Measurements from ENCODE around the gene IGSF9.
"Not testable (repeated sequence)": the region's sequence is repeated elsewhere in the genome, so short reads cannot be mapped to it uniquely, and the experiment has no call there.

The IGSF9 gene

DNA sequence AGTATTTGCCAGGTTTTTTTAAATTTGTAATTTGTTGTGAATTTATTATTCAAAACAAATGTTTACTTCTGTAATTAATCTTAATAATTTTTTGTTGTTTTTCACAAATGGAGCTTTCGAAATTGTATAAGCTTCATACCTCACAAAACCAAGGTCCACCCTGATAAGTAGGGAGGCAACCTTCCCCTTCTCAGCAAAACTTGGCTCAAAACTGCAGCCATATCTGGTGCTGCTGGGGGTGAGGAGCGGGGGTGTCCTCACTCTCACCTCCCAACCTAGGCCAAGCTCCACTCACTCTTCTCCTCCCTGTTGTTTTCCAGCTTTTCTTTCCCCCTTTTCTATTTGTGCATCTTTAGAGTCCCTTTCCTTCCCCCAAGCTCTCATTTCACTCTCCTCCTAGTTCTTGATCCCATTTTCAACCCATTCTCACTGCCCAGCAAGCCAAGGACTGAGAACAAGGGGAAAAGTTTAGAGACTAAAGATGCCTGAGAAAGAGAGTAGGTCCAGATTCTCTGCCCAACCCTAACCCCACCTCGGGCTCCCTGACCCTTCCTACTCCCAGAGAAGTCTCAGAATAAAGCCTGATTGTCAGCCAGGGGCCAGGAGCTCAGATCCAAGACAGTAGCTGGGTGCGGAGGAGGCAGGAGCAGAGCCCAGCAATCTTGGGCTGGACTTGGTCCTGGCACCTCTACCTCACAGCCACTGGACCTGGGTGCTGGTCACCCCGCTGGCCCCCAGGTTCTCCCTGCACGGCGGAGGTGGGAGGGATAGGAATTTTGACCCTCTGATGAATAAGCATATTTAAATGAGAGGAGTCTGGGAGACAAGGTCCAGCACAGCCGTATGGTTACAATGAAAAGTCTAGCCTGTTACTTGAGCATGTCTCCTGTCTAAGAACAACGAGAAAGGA lies 37.1 kb downstream of the IGSF9 start:
- Mint-ChIP-seq H3K36me3 (ENCODE audit: low read depth) (peaks cover 6% of the 10 kb centered on the region), H3K27ac (no peak overlapping the region), H3K4me3 (no peak overlapping the region), H3K27me3 (ENCODE audit: low read depth, poor library complexity) (peaks cover 12% of the 10 kb centered on the region), H3K9me3 (peaks cover 21% of the 10 kb centered on the region), H3K4me1 (peaks cover 28% of the 10 kb centered on the region)
- TF ChIP-seq, protein P1, sequence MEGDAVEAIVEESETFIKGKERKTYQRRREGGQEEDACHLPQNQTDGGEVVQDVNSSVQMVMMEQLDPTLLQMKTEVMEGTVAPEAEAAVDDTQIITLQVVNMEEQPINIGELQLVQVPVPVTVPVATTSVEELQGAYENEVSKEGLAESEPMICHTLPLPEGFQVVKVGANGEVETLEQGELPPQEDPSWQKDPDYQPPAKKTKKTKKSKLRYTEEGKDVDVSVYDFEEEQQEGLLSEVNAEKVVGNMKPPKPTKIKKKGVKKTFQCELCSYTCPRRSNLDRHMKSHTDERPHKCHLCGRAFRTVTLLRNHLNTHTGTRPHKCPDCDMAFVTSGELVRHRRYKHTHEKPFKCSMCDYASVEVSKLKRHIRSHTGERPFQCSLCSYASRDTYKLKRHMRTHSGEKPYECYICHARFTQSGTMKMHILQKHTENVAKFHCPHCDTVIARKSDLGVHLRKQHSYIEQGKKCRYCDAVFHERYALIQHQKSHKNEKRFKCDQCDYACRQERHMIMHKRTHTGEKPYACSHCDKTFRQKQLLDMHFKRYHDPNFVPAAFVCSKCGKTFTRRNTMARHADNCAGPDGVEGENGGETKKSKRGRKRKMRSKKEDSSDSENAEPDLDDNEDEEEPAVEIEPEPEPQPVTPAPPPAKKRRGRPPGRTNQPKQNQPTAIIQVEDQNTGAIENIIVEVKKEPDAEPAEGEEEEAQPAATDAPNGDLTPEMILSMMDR (IDR thresholded peaks at IDR 0.05) = no peak
- no peak for DNase-seq

DNA sequence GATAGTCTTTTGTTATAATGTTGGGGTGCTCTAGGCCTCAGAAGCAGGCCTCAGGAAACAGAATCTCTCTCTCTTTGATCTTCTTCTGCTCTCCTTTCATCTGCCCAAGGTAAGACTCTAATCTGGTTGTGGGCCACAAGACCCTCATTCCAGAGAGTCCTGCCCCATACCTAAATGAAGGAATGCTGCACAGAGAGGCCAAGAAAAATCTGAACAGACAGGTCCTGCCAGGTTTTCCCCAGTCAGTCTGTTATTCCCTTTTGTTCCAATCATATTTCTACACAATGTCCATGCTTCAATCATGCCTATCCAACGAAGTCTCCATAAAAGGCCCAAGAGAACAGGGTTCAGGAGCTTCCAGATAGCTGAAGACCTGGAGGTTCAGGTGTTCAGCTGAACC lies 38.5 kb downstream of the IGSF9 start:
- Mint-ChIP-seq H3K4me3 (no peak overlapping the region), H3K9me3 (peaks cover 23% of the 10 kb centered on the region), H3K27me3 (ENCODE audit: low read depth, poor library complexity) (peaks cover 8% of the 10 kb centered on the region), H3K36me3 (ENCODE audit: low read depth) (peaks cover 6% of the 10 kb centered on the region), H3K4me1 (peaks cover 23% of the 10 kb centered on the region), H3K27ac (no peak overlapping the region)
- no peak for DNase-seq
- TF ChIP-seq, protein P1 (IDR thresholded peaks at IDR 0.05) = no peak

DNA sequence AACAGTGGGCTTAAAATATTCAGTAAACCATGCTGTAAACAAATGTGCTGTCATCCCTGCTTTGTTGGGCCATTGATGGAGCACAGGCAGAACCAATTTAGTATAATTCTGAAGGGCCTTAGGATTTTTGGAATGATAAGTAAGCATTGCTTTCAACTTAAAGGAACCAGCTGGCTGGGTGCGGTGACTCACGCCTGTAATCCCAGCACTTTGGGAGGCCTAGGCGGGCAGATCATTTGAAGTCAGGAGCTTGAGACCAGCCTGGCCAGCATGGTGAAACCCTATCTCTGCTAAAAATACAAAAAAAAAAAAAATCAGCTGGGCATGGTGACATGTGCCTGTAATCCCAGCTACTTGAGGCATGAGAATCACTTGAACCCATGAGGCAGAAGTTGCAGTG lies 41.4 kb downstream of the IGSF9 start:
- not testable (repeated sequence) for DNase-seq; H3K4me3 Mint-ChIP-seq; H3K36me3 Mint-ChIP-seq (ENCODE audit: low read depth); H3K27ac Mint-ChIP-seq
- Mint-ChIP-seq H3K27me3 (ENCODE audit: low read depth, poor library complexity) (peaks cover 25% of the 10 kb centered on the region), H3K4me1 (peaks cover 18% of the 10 kb centered on the region), H3K9me3 (peaks cover 23% of the 10 kb centered on the region)

DNA sequence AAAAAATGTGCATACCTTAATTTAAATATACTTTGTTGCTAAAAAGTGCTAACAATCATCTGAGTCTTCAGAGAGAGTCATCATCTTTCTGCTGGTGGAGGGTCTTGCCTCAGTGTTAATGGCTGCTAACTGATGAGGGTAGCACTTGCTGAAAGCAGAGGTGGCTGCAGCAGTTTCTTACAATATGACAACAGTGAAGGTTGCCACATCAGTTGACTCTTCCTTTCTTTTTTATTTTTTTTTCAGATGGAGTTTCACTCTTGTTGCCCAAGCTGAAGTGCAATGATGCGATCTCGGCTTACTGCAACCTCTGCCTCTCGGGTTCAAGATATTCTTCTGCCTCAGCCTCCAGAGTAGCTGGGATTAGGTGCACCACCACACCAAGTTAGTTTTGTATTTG lies 42.9 kb downstream of the IGSF9 start:
- H3K4me1 Mint-ChIP-seq = peaks cover 18% of the 10 kb centered on the region
- peaks cover 23% of the 10 kb centered on the region for H3K9me3 Mint-ChIP-seq
- TF ChIP-seq, protein P1 (IDR thresholded peaks at IDR 0.05) = no peak
- DNase-seq = no peak
- peaks cover 6% of the 10 kb centered on the region for H3K36me3 Mint-ChIP-seq (ENCODE audit: low read depth)
- no peak overlapping the region for H3K27ac Mint-ChIP-seq
- H3K27me3 Mint-ChIP-seq (ENCODE audit: low read depth, poor library complexity) = peaks cover 31% of the 10 kb centered on the region
- H3K4me3 Mint-ChIP-seq = no peak overlapping the region

DNA sequence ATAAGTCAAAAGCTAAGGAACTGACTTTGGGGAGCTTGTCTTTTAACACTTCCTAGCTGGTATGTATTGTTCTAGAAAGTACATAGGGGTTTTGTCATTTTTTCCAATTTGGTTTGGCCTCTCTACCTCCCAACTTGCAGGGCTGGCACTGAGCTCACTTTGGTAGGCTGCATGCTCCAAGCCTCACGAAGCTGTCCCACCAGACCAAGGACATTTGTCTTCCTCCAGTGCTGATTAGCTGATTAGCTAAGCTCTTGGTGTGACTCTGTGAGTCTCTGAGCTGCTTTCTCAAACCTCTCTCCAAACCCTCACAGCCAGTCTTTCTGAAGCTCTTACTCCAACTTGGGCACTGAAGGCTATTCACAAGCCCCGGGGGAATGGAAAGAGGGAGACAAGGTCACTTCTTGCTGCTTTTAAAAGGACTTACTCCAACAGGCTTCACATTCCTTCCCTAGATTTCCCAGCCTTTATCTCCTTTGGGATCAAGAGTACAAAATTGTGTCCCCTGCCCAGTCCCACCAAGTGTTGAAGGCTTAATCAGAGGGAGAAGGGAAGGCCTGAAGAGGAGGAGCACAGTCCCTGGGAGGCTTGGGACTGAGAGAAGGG lies 44.6 kb downstream of the IGSF9 start:
- Mint-ChIP-seq H3K27ac (no peak overlapping the region), H3K9me3 (peaks cover 23% of the 10 kb centered on the region), H3K27me3 (ENCODE audit: low read depth, poor library complexity) (peaks cover 27% of the 10 kb centered on the region), H3K4me3 (no peak overlapping the region), H3K4me1 (peaks cover 25% of the 10 kb centered on the region), H3K36me3 (ENCODE audit: low read depth) (peaks cover 6% of the 10 kb centered on the region)
- no peak for DNase-seq
- TF ChIP-seq, protein P1 (IDR thresholded peaks at IDR 0.05) = no peak

DNA sequence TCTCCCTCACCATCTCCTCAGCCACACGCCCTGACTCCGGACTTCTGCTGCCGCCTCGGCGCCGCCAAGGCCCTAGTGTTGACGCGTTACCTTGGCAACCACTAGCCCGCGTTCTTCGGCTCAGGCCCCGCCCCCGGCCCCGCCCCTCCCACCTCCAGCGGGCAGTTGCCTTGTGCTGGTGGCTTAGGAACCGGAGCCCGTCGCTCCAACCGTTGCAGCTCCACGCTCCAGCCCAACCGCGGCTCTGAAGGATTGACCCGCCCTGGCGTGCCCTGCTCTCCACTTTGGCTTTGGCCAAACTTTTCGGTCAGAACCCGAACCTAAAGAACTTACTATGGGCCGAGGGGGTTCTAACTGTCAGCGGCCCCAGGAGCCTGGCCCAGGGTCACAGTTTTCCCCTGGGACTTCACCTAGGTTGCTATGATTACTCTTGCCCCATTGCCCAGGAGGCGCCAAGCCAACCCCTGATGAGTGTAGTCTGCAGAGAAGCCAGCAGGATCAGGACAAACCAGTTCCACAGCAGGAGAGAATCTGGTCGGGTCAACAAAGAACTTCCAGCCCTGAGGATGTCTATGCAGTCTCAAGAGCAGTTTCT lies 45.2 kb downstream of the IGSF9 start, which contains the start of gene CFAP45:
CFAP45 (minus strand) TSS at position 80 of the 595 bp plus-strand sequence; CDS start at position 13, 67 bp downstream.
- TF ChIP-seq, protein P1 (IDR thresholded peaks at IDR 0.05) = no peak
- Mint-ChIP-seq H3K27ac (peak within 1 kb of the TSS; percentile 98), H3K36me3 (ENCODE audit: low read depth) (peaks cover 6% of the 10 kb centered on the region), H3K9me3 (peaks cover 21% of the 10 kb centered on the region), H3K4me3 (peak within 1 kb of the TSS; percentile 58), H3K4me1 (peaks cover 25% of the 10 kb centered on the region), H3K27me3 (ENCODE audit: low read depth, poor library complexity) (peaks cover 27% of the 10 kb centered on the region)
- peak; percentile 91 for DNase-seq

DNA sequence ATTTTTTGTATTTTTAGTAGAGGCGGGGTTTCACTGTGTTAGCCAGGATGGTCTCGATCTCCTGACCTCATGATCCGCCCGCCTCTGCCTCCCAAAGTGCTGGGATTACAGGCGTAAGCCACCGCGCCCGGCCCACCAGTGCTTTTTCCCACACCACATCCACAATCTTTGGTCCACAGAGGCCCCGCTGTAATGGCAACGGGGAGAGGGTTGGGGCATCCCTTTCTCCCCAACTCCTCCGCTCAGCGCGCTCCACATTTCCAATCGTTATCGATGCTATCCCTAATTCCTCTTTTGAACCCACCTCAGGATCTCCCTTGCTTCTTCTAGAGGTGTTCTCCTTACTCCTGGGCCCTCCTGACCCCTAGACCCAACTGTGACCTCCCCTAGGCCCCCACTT lies 45.8 kb downstream of the IGSF9 start:
- not testable (repeated sequence) for DNase-seq; H3K36me3 Mint-ChIP-seq (ENCODE audit: low read depth)
- peaks cover 16% of the 10 kb centered on the region for H3K9me3 Mint-ChIP-seq
- peak overlapping the region; percentile 98 for H3K27ac Mint-ChIP-seq
- peak overlapping the region; percentile 58 for H3K4me3 Mint-ChIP-seq
- peaks cover 26% of the 10 kb centered on the region for H3K27me3 Mint-ChIP-seq (ENCODE audit: low read depth, poor library complexity)
- peaks cover 25% of the 10 kb centered on the region for H3K4me1 Mint-ChIP-seq
